ENCODE measurements around the gene TMED9.

TMED9 gene

DNA sequence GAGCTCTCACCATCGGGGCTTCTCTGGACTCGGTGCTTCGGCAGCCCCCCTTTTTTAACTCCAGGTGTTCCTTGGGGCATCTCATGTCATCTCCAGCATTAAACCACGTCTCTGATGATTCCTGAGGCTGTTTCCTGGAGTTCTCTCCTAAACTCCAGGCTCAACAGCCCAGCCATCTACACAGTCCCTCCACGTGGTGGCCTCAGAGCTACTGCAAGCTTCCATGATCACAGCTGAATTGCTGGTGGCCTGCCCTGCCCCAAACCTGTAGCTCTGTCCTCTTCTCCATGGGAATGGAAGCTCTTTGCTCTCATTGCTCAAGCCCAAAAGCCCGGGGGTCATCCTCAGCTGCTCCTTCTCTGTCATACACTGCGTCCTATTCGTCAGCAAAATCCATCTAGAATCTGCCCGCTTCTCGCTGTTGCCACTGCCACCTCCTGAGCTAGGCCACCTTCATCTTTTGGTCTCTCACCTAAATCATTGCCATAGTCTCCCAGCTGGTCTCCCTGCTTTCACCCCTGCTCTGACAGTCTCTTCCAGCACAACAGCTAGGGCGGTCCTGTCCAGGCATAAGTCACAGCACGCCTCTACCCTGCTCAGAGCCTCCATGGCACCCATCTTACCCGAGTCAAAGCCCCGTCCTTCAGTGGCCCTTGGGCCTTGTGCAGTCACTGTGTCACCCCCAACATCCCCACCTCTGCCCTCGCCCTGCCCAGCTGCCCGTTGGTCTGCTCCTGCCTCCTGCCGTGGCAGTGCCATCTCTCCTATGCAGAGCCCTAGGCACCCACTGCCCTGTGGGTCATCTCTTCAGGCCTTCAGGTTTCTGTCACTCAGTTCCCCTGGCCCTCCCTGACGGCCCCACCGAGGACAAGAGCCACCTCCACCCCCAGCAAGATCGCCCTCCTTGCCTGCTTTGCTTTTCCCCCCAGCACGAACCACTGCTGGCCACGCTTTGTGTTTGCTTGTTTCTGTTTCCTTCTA, 14.4 kb downstream of the TMED9 start:
- TF ChIP-seq GATA3 (IDR thresholded peaks at IDR 0.05; ENCODE audit: low read depth, low read length): no peak
- TF ChIP-seq GATA2 (IDR thresholded peaks at IDR 0.05; ENCODE audit: low read depth, low read length): no peak

DNA sequence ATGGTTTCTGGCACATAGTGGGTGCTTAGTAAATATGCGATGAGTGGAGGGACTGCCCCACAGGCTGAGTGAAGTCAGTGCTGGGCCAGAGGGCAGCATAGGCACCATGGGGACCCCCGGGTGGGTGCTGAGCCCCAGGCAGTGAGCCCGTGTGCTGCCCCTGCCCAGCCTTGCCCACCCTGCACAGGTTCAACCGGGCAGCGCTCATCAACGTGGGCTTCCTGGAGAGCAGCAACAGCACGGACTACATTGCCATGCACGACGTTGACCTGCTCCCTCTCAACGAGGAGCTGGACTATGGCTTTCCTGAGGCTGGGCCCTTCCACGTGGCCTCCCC, 15.1 kb downstream of the TMED9 start:
- no peak for TF ChIP-seq GATA2 (IDR thresholded peaks at IDR 0.05; ENCODE audit: low read depth, low read length)
- no peak for TF ChIP-seq GATA3 (IDR thresholded peaks at IDR 0.05; ENCODE audit: low read depth, low read length)

DNA sequence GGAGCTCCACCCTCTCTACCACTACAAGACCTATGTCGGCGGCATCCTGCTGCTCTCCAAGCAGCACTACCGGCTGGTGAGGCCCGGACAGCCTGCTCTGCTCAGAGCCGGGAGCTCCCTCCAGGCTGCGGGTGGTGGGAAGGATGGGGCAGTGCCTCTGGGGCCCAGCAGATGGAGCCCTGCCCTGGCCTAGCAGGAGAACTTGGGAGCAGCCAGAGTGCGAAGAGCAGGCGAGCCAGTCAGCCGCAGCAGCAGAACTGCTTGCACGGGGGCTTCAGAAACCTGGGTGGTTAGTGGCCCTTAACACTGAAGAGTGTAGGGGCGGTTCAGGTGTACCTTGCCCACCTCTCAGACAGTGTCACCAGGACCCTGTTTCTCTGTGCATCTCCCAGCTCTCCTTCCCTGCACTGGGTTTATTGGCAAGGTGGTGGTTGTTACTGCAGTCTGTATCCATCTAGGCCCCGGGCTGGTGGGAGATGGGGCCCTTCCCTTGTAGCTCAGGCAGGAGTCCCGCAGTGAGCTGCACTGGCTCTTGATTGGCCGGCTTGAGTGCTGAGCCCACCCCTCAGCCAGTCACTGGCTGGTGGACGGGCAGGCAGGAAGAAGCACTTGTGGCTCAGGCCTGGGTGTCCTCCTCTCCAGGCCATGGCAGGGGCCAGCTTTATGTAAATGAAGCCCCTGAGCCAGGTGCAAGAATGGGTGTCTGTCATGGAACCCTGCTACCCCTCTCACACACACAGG, 15.6 kb downstream of the TMED9 start:
- TF ChIP-seq GATA2 (IDR thresholded peaks at IDR 0.05; ENCODE audit: low read depth, low read length) (no peak), GATA3 (IDR thresholded peaks at IDR 0.05; ENCODE audit: low read depth, low read length) (no peak)

DNA sequence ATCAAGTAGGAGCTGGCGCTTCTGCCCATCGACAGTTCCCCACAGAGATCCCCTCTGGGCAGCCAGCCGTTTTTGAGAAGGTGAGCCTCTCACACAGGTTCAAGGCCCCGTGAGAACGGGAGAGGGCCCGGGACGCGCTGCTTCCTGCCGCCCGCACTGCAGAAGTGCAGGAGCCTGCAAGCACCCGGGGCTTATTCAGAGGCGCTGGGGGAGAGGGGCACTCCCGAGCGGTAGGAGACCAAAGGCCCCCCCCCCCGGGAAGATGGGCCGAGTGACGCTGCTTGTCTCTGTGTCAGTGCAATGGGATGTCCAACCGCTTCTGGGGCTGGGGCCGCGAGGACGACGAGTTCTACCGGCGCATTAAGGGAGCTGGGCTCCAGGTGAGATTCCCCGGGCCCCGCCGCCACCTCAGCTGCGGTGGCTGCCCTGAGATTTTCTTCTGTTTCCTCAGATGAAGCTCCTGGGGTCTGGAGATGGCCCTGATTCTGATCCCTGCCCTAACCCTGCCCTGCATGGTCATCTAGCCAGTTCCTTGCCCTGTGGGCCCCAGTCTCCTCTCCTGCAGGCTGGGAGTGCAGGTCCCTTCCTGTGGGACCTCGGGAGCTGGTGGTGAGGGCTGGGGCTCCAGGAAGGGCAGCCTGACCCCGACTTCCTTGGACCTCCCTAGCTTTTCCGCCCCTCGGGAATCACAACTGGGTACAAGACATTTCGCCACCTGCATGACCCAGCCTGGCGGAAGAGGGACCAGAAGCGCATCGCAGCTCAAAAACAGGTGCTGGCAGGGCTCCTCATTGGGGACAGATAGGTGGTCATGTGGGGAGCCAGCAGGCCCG, 16.5 kb downstream of the TMED9 start:
- TF ChIP-seq GATA2 (IDR thresholded peaks at IDR 0.05; ENCODE audit: low read depth, low read length) (no peak), GATA3 (IDR thresholded peaks at IDR 0.05; ENCODE audit: low read depth, low read length) (no peak)

DNA sequence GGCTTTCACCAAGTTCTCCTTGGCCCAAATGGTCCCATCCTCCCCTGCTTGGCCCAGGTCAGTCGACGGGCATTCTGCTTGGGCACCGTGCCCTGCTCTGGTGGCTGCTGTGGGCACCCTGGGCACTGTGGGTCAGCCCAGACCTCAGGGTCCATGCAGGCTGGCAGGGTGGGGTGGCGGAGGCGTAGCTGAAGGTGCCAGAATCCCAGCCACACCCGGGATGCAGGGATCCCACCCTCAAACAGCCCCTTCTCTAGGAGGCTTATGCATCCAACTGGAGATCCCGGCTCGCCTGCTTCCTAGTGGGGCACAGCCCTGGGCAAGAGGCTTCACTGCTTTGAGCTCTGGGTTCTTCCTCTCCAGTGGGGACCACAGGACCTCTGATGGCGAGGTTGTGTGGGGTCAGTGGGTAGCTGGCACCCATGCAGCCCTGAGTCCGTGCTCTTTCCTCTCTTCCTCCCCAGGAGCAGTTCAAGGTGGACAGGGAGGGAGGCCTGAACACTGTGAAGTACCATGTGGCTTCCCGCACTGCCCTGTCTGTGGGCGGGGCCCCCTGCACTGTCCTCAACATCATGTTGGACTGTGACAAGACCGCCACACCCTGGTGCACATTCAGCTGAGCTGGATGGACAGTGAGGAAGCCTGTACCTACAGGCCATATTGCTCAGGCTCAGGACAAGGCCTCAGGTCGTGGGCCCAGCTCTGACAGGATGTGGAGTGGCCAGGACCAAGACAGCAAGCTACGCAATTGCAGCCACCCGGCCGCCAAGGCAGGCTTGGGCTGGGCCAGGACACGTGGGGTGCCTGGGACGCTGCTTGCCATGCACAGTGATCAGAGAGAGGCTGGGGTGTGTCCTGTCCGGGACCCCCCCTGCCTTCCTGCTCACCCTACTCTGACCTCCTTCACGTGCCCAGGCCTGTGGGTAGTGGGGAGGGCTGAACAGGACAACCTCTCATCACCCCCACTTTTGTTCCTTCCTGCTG, 17.4 kb downstream of the TMED9 start:
- TF ChIP-seq GATA2 (IDR thresholded peaks at IDR 0.05; ENCODE audit: low read depth, low read length) (no peak), GATA3 (IDR thresholded peaks at IDR 0.05; ENCODE audit: low read depth, low read length) (no peak)

DNA sequence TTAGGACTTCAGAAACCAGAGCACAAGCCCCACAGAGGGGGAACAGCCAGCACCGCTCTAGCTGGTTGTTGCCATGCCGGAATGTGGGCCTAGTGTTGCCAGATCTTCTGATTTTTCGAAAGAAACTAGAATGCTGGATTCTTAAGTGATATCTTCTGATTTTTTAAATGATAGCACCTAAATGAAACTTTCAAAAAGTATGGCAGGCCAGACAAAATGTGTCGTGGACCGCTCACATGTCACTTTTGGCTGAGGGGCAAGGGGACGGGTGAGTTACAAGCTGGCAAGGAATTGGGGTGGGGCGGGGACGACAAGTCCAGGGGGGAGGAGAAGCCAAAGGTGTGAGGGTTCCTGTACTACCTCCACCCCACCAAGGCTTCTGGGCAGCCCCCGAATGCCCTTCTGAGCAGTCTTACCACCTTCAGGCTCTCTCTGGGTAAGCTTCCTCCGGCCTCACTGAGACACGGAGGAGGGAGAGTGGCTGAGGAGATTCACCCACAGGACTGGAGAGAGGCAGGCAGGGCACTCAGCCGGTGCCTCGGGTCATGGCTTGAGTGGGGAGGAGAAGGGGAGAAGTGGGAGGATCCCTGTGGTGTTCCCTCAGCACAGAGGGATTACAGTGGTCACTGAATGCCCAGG, 18.2 kb downstream of the TMED9 start:
- TF ChIP-seq GATA2 (IDR thresholded peaks at IDR 0.05; ENCODE audit: low read depth, low read length) (no peak), GATA3 (IDR thresholded peaks at IDR 0.05; ENCODE audit: low read depth, low read length) (no peak)

DNA sequence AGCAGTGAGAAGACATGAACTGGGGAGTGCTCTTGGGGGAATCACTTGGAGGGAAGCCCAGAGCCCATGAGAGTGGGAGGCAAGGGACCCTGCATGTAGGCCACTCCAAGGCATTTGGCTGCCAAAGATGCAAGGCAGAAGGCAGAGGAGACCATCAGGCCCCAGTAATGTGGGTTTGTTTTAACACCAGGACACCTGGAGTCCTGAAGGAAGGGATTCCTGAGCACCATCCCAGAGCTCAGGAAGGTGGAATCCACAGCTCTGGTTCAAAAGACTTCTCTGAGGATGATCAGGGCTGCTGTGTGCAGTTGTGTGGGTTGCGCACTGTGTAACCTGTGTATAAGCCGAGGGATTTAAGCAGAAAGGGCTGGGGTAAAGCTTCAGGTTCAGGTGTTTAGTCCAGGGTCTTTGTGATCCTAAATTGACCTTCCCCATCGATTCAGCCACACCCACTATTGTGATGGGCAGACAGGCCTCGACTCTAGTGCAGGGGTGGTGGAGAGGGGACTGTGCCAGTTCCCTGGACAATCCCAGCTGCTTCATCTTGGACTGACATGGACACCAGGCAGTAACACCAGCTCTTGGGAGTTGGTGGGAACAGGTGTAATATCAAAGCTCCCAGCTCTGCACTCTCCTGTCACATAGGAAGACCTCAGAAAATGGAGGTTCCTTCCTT, 18.9 kb downstream of the TMED9 start:
- TF ChIP-seq GATA3 (IDR thresholded peaks at IDR 0.05; ENCODE audit: low read depth, low read length) (no peak), GATA2 (IDR thresholded peaks at IDR 0.05; ENCODE audit: low read depth, low read length) (no peak)

DNA sequence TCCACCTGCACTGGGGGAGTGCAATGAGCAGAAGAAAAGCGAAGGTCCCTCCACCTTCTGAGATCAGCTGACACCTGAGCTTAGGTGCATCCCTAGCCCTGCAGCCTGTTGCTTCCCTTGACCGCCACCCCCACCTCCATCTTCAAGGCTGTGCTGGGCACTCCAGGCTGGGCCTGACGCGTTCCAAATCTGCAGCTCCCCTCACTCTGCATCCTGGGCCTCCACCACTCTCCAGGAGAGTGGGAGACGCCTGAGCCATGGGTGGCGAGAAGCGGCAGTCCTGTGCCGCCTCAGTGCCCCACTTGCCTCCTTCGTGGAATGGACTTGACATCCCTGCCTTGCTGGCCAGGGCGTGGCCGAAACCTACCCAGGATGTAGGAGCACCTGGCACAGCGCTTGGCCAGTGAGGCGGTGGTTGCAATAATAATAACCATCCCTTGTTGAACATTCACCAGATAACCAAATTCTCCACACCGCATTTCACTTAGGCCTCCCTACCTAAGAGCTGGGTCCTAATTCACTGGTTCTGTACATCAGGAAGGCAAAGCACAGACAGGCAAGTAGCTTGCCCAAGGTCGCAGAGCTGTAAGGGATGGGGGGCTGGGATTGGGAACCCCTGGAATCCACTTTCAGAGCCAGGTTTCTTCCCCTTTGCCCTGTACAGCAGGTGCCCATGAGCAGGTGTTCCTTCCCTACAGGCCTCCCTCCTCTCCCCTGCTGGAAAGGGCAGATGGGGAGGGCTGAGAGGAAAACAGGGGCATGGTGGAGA, 19.6 kb downstream of the TMED9 start:
- no peak for TF ChIP-seq GATA2 (IDR thresholded peaks at IDR 0.05; ENCODE audit: low read depth, low read length)
- no peak for TF ChIP-seq GATA3 (IDR thresholded peaks at IDR 0.05; ENCODE audit: low read depth, low read length)

DNA sequence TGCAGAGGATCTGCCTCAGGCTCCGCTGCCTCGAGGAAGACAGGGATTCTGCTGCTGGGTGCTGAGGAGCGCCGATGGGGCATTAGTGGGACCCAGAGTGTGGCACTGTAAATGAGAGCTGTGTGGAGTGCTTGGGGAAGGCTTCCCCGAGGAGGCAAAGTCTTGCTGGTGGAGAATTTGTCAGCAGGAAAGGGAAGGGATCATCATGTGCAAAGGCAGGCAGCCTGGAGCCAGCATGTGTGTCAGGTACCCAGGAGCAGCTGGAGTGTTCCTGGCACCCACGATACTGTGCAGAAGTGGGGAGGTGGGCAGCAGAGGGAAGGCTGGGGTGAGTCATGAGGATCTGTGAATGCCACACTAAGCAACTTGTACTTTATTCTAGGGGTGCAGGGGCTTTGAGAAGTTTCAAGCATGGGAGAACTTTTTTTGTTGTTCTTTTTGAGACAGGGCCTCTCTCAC, 20.2 kb downstream of the TMED9 start:
- TF ChIP-seq GATA2 (IDR thresholded peaks at IDR 0.05; ENCODE audit: low read depth, low read length) (no peak), GATA3 (IDR thresholded peaks at IDR 0.05; ENCODE audit: low read depth, low read length) (no peak)

DNA sequence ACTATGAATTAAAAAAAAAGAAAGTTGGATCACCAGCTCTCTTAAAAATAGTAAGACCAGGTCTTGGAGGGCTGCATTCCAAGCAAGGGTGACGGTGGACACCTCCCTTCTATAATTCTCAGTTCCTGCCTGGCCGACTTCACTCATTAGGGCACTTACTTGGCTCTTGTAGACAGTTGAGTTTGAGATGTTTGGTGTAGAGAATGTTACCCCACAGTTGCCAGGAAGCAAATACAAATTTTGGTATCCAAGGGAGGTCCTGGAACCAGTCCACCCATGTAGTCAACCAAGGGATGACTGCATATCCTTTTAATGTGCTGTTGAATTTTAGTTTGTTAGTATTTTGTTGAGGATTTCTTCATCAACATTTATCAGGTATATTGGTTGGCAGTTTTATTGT, 28.6 kb downstream of the TMED9 start:
- no peak for TF ChIP-seq GATA2 (IDR thresholded peaks at IDR 0.05; ENCODE audit: low read depth, low read length)
- no peak for TF ChIP-seq GATA3 (IDR thresholded peaks at IDR 0.05; ENCODE audit: low read depth, low read length)
